GM12872 (cell line): ENCODE data around the gene TSACC.

Experiments used
- TF ChIP-seq, protein P1 (sequence below): IDR thresholded peaks from 3 replicates; pipeline ENCODE4 v1.5.1; 2011; ENCODE audit warnings: low read depth, mild to moderate bottlenecking, low read length, moderate library complexity; ENCODE audit not compliant: insufficient read depth

TSACC gene

DNA sequence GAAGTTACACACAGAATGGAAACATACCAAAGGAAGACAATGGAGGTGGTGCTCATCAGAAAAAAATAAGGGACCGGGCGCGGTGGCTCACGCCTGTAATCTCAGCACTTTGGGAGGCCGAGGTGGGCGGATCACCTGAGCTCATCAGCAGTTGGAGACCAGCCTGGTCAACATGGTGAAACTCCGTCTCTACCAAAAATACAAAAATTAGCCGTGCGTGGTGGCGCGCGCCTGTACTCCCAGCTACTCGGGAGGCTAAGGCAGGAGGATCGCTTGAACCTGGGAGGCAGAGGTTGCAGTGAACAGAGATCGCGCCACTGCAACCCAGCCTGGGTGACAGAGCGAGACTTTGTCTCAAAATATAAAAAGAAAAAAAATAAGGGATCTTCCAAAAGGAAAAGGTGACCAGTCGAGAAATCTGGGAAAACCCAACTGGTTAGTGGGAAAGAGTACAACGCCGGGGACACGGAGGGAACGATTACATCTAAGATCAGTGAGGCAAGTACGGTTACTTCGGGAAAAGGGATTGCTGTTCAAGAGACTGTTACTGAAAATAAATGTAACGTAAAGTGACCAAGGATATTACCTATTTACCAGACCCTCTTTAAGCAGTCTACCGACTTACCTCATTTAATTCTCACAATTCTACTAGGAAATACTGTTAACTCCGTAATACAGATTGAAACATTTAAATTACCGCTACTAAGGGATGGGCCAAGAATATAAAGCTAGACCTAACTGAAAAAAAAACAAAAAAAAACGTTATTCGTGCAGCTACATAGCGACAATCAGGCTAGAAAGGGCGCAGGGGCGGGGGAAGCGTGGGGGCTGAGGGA is 1.1 kb upstream of the TSACC start:
- TF ChIP-seq, protein P1, sequence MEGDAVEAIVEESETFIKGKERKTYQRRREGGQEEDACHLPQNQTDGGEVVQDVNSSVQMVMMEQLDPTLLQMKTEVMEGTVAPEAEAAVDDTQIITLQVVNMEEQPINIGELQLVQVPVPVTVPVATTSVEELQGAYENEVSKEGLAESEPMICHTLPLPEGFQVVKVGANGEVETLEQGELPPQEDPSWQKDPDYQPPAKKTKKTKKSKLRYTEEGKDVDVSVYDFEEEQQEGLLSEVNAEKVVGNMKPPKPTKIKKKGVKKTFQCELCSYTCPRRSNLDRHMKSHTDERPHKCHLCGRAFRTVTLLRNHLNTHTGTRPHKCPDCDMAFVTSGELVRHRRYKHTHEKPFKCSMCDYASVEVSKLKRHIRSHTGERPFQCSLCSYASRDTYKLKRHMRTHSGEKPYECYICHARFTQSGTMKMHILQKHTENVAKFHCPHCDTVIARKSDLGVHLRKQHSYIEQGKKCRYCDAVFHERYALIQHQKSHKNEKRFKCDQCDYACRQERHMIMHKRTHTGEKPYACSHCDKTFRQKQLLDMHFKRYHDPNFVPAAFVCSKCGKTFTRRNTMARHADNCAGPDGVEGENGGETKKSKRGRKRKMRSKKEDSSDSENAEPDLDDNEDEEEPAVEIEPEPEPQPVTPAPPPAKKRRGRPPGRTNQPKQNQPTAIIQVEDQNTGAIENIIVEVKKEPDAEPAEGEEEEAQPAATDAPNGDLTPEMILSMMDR = no peak

DNA sequence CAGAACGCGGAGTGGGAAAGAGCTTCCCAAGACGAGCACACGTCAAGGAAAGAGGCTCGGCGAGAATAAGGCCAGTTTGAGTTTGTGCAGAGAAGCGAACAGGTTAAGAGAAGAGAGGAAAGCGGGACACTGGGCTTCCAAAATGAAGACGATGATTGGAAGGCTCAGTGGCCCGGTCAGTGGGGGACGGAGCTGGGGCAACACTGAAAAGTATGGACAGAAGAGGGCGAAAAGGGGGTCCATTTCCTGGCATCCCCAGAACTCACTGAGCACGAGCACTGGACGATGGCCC is 492 bp upstream of the TSACC start:
- TF ChIP-seq, protein P1 = no peak

GRCh38 chr1:156342166-156342955 is 4.0 kb downstream of the TSACC start:
- TF ChIP-seq, protein P1 = no peak

DNA sequence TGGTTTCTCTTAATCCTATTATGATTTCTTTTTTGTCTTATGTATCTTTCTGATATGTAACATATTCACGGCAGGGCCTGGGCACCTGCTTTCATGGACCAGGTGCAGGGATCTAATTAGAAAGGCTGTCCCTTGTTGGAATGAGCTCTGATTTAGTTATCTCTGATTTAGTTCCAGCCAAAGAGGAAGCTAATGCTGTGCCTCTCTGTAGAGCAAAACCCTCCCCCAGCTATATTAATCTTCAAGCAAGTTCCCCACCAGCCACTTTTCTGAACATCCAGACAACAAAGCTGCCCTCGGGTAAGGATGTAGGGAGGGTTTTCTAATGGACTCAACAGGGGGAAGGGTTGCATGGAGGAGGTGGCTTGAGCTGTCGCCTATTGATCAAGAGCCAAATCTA is 6.1 kb downstream of the TSACC start:
- TF ChIP-seq, protein P1 = no peak

DNA sequence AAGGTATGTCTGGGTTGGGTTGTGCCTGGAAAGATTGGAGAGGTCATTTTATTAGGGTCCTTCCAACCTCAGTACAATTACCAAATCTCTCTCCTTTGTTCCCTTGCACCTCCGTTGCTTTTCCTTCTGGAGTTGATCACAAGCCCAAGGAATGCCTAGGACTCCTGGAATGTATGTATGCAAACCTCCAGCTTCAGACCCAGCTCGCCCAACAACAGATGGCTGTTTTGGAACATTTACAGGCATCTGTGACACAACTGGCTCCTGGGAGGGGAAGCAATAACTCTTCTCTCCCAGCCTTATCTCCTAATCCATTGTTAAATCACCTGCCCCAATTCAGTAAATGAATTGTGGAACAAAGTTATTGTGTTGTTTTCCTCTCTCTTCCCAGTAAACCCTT is 8.3 kb downstream of the TSACC start:
- TF ChIP-seq, protein P1 = no peak

- TF ChIP-seq, protein P1 = no peak
Measured at GRCh38 chr1:156347331-156347730, 9.0 kb downstream of the TSACC start.

GRCh38 chr1:156356262-156356874 is 18.0 kb downstream of the TSACC start:
- TF ChIP-seq, protein P1 = no peak
